GM12891 (cell line): ENCODE data around the gene BAIAP2.

Experiments used
- POLR2A ChIP-seq: IDR thresholded peaks from 2 replicates; pipeline ENCODE4 v1.6.1; 2011; ENCODE audit warnings: low read depth, low read length, control low read depth
- POLR2AphosphoS5 ChIP-seq: IDR thresholded peaks from 2 replicates; pipeline ENCODE4 v1.6.1; 2011; ENCODE audit warnings: low read depth, low read length, control low read depth
- POU2F2 ChIP-seq: IDR thresholded peaks from 2 replicates; pipeline ENCODE4 v1.6.1; 2011; ENCODE audit warnings: low read depth, mild to moderate bottlenecking, control low read depth, low read length, moderate library complexity
- TAF1 ChIP-seq: IDR thresholded peaks from 2 replicates; pipeline ENCODE4 v1.6.1; 2011; ENCODE audit warnings: low read depth, low read length, control low read depth

GRCh38 chr17:81028506-81028858 lies 6.5 kb upstream of the BAIAP2 start:
- TF ChIP-seq TAF1 (no peak), POLR2A (no peak), POU2F2 (no peak), POLR2AphosphoS5 (no peak)
